ENCODE data around the gene CPEB4. TPM values are rescaled to one million over a fixed set of nuclear protein-coding genes. Genes with fewer than 3 reads are reported as not detected.

The CPEB4 gene
- total RNA-seq, 2 donors from 2014 or later, result 42.1 to 42.8 TPM

DNA sequence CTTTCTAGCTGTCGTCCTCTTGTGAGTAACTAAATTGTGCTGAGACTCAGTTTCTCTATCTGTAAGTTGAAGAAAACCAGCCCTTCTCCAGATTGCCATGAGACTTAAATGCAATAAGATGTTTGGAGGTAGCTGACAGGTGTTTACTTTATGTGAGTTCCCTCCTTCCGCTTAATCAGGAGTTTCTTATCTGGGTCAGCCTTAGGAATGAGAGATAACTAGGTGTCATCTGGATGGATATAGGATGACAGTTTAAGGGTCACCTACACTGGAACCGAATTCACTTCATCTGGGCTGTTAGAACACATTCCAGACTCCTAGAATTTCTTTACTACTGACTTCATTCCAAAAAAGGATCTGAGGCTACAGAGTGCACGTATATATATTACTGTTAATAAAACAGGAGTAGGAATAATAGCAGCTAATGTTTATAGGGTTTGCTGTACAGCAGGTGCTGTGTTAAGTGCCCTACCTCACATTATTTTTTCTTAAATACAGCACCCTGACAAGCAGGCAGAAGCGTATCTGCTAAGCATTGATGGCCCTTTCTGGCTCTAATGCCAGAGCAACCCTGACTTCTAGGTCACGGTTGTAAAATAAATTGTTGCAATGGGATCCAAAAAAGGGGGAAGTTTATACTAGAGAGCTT is 30.0 kb upstream of the CPEB4 start:
- DNase-seq, result no peak
- intact Hi-C loops (cut with DNase I, micrococcal nuclease), result no loop called here
- ATAC-seq, result peak; percentile 16

- ATAC-seq (peak; percentile 95), DNase-seq (no peak)
- intact Hi-C loops (cut with DNase I, micrococcal nuclease), result no loop called here
These were observed 29.3 kb upstream of the CPEB4 start for GRCh38 chr5:173858670-173859407.

GRCh38 chr5:173859408-173860159 is 28.6 kb upstream of the CPEB4 start:
- intact Hi-C loops (cut with DNase I, micrococcal nuclease), result no loop called here
- DNase-seq (no peak), ATAC-seq (no peak)

DNA sequence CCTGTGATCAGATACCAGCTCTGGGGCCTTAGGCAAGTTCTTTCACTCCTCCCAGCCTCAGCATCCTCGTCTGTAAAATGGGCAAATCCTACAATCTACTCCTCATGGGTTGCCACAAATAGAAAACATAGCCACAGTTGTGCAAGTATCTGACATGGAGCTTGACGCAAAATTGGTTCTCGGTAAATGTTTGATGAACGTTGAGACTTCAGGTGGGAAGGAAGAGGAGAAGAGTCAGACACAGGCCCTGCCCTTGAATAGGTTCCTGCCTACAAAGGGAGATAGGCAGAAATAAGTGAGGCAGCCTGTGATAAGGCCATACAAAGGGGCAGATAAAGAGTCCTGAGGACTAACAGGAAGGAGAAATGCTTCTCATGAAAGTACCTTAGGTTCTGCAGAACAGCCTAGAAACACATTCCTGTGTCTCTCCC is 26.1 kb upstream of the CPEB4 start:
- ATAC-seq (no peak), DNase-seq (no peak)
- intact Hi-C loops (cut with DNase I, micrococcal nuclease), result no loop called here

- intact Hi-C loops (cut with DNase I, micrococcal nuclease), result no loop called here
- ATAC-seq (no peak), DNase-seq (no peak)
These were observed 24.8 kb upstream of the CPEB4 start for GRCh38 chr5:173863359-173863758.

DNA sequence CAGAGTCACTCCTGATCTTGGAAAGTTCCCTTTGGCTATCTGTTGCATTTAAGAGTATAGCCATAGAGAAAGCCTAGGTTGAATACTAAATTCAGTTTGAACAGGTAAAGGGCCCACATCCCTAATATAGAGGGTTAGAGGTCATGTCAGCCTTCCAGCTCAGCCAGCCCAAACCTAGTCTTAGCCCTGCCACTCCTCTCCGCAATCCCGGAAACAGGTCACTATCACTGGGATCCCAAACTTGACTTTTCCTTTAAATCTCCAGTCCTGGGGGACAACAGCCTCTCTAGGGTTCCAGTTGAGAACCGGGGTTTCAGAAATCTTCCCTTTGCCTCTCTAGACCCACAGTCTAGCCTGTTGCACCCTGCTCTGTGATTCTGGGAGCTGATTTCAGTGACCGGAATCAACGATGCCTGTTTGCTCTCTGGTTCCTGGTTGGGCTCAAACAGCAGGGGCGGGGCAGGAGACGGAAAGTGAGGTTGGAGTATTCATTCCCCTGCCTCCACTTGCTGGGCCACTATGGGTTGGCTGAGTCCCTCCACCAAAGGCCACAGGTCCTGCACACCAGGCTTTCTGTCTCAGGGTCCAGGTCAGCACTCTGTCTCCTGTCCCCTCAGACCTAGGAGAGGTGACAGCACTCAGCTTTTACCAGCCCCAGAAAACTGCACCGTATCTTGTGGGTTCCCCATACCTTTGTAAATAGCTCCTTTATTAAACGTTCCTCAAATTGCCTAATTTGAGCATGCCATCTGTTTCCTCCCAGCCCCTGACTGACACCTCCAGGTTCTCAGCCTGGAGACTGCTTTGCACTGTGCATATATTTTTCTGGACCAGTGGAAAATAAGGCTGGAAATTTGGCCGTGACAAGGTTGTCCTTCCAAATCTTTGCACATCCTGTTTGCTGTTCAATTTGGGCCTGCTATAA is 23.8 kb upstream of the CPEB4 start:
- ATAC-seq, result peak; percentile 90
- DNase-seq, result peak; percentile 72

DNA sequence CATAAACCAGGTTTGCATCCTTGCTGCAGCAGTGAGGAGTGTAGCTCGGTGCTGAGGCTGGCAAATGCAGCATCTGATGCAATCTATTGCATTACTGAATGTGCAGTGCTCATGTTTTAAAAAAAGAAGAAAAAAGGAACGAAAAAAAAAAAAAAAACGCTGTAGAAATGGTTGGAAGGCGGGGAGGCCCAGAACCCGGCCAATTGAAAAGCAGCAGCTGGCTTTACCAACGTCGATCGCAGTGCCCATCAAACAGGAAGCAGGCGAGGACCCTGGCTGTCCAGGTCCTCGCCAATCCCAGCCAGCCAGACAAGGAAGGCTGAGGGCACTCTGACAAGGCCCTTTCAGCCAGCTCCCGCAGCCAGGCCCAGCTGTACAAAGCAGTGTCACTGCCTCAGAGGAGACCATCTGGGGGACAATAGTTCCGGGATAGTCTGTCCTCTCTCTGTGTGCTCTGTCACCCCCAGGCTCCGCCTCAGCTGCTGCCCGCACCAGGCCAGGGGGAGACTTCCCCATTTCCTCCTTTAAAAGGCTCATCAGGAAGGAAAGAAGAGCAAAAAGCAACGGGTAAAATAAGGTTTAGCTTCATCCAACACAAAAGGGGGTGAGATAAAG is 21.8 kb upstream of the CPEB4 start:
- intact Hi-C loops (cut with DNase I, micrococcal nuclease), result no loop called here
- ATAC-seq, result no peak
- no peak for DNase-seq

More for the DNA sequence above, 23.8 kb upstream of the CPEB4 start:
- intact Hi-C loops (cut with DNase I, micrococcal nuclease), result no loop called here

- ATAC-seq (no peak), DNase-seq (no peak)
- intact Hi-C loops (cut with DNase I, micrococcal nuclease), result no loop called here
These were observed 21.1 kb upstream of the CPEB4 start for GRCh38 chr5:173866858-173867679.

- DNase-seq (no peak), ATAC-seq (peak; percentile 50)
- intact Hi-C loops (cut with DNase I, micrococcal nuclease), result no loop called here
These were observed 19.9 kb upstream of the CPEB4 start for GRCh38 chr5:173868096-173868880.

DNA sequence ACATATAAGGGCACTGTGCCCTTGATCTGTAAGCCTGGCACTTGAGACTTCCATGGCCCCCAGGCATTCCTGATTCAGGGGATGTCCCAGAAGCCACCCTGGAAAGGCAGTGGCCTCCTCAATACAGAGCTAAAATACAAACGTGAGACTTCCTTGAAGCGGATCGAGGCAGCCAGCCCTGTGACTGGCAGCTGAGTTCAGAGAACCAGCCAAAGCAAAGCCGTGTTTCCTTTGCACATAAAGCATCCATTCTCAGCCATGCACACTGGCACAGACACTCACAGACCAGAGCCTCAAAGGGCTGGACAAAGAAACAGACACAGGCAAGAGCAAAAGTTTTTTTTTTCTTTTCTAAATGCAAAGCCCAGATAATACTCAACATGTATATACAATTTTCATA is 18.8 kb upstream of the CPEB4 start:
- DNase-seq (no peak), ATAC-seq (no peak)

DNA sequence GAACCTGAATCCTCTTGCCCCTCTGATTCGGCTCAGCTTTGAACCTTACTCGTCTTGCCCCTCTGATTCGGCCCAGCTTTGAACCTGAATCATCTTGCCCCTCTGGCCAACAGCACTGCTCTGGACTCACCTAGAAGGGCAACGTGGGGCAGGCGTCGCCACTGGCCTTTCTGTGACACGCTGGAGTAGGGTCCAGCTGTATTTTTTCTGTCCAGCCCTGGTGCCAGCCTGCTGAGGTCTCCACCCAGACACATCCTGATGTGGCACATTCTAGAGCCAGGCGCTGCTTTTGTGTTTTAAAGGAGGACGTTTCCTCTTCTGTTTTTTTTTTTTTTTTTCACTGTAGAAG is 15.2 kb upstream of the CPEB4 start:
- intact Hi-C loops (cut with DNase I, micrococcal nuclease), result no loop called here
- ATAC-seq, result no peak

More for the DNA sequence above, 18.8 kb upstream of the CPEB4 start:
- intact Hi-C loops (cut with DNase I, micrococcal nuclease), result no loop called here

DNA sequence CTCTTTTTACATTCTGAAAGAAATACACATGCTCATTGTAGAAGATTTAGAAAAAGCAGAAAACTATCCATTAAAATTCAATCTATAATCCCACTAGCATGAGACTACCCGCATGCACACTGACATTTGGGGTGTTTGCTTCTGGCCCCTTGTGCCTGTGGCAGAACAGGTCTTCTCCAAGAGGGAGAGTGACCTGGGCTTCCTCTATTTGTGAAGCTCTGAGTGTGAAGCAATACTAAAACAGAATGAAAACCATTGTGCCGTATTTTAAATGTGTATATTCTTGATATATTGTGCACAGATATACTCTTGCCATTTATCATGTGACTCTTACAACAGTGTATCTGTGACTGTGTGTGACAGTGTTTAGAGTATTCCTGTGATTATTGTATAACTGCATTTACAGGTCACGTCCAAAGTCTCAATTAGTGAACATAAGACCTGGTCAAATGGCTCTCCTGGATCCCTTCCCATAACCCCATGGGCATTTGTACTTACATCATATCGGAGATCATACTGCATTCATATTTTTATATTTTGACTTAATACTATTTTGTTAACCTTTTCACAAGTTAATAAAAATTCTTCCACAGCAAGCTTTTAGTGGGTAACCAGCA is 14.7 kb upstream of the CPEB4 start:
- intact Hi-C loops (cut with DNase I, micrococcal nuclease), result no loop called here
- ATAC-seq (no peak), DNase-seq (no peak)

More for the DNA sequence above, 15.2 kb upstream of the CPEB4 start:
- no peak for DNase-seq

GRCh38 chr5:173875189-173875588 is 13.0 kb upstream of the CPEB4 start:
- intact Hi-C loops (cut with DNase I, micrococcal nuclease), result no loop called here
- DNase-seq (no peak), ATAC-seq (no peak)

DNA sequence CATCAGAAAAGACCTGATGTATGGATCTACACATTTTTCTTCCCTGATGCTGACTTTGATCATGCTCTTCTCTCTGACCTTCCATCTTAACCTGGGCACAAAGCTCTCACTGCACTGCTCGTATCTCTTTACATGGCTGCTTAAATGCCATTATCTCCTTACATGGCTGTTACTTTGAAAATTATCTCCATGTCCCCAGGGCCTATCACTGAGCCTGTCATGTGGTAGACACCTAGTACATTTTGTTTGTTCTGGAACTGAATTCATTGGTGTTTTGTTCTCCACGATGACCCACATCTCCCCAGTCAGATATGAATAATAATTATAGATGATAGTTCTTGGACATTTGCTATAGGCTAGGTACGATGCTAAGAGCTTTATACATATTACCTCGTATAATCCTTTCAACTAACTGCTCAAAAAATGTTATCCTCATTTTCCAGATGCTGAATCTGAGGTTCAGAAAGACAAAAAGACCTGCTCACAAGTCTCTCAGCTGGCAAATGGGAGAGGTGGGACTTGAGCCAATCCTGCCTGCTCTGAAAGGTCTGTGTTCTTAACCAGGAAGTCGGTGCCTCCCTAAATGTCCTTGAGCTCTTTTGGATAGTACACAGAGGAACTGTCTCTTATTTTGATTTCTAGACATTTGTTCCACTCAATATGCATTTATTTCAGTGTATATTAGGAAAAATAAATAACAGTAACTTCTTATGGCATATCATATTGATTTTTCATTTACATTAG is 9.8 kb upstream of the CPEB4 start:
- intact Hi-C loops (cut with DNase I, micrococcal nuclease), result no loop called here
- ATAC-seq (peak; percentile 59), DNase-seq (no peak)

DNA sequence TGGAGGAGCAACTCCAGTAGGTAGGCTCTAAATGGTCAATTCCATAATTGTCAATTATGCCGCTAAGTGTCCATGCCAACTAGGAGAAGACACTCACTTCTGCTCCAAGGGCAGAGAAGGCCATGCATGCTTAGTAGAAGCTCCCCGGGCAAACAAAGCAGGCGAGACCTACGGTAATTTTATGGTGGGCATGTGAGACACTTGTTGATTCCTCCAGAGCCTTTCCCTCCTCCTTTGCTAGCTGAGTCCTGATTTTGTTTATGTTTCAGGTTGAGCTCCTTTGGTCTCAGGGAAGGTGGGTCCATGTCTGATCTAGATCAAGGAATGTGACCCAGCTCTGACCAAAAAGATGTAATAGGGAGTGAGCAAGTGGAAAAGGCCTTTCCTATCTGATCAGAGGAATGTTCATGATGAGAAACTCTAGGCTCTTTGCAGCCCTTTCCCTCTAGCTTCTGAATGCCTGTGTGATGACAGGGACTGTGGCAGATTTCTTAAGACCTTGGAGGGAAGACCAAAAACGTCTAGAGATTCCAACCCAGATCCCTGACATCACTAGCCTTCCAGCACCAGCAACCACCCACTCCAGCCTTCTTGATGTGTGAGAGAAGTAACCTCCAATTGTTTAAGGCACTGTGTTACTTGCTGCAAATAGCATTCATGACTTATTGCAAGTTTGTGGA is 7.7 kb upstream of the CPEB4 start:
- DNase-seq, result no peak
- no peak for ATAC-seq
- intact Hi-C loops (cut with DNase I, micrococcal nuclease), result no loop called here

Data from left colon (tissue), 2 donors.